ENCODE measurements around the gene EQTN.
A peak's percentile ranks its signal among the peaks of the same experiment; 100 is the strongest.

Gene EQTN

DNA sequence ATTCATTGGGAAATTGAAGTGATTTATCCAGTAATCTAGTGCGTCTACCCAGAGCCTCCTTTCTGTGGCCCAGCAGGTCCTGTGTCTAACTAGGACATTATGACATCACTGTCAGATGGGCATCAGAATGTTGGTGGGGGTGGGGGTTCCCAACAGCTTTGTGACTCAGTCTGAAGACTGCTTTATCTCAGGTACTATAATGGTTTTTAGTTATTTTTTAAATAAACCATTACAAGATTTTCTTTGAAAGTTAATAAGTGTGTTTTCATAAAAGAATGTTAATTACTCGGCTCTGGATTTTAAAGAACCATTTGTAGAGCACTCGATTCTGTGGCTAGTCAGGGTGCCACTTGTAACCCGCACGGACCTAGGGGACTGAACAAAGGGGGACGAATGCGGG, at the start of gene EQTN:
Gene EQTN (minus strand): TSS at position 101 of the 400 bp plus-strand sequence. CDS start 95 bp downstream, at position 6.
- no peak for DNase-seq

GRCh38 chr9:27344776-27345175, 47.8 kb upstream of the EQTN start:
- no peak for DNase-seq

DNA sequence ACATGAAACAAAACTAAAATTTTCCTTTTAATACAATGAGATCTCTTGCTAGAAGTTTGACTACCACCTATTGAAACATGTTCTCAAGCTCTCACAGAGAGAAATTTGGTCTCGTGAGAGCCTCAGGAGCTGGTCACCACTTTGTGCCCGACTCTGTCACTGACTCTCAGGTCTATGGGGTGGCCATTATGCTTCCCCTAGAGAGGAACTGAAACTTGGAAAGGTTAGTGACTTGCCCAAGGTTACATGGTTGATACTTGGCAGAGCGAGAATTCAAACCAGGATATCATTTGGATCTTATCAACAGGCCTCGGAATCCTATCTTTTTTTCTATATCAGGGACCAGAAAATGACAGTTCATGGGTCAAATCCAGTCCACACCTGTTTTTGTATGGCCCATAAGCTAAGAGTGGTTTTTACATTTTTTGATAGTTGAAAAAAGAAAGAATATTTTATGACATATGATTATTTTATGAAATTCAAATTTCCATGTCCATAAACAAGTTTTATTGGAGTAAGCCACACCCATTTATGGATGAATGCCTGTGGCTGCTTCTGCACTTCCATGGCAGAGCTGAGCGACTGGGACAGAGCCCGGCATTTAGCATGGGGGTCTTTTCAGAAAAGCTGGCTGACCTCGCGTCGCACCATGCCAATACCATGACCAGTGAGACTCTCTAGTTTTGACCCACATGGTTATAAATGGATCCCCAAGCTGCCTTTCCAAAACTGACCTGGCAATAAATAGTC, 44.8 kb upstream of the EQTN start:
- DNase-seq, result no peak

DNA sequence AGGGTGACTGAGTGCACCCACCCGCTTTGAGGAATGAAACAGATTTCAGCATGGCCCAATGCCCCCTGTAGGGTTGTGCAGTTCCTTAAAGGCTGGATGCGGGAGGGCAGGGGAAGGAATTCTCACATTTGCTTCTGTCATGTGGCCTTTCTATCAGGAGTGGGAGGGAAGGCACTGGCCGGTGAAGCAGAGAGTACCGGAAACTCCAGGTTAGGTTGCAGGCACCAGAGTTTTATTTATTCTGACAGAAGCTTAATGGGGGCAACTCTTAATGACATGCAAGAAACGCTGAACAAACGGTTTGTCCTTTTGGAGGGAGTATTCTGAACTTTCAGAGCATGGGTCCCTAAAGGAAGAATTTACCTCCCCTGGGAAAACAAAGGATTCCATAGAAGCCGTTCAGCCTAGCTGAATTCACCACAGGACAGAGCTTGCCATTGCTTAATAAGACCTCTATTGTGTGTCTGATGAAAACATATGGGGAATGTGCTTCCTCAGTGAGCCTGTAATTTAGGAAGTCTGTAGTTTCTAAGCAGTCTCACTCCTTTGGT, 44.1 kb upstream of the EQTN start:
- DNase-seq, result no peak

DNA sequence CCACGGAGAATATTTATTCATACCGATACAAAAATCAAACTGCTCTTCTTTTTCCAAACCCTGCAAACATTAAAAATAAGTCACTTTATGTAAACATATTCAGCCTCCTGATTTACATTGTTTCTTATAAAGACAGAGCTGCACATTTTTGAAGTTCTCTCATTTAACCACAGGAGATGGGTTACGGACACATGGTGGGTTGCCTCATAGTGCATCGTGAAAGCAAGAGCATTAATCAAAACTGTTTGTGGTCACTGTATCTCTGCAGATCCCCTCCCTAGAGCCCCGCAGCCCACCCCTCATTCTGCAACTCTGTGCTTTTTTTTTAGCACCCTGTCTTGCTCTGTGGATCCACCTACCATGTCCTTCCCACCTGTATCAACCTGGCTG, 43.3 kb upstream of the EQTN start:
- DNase-seq, result no peak

DNA sequence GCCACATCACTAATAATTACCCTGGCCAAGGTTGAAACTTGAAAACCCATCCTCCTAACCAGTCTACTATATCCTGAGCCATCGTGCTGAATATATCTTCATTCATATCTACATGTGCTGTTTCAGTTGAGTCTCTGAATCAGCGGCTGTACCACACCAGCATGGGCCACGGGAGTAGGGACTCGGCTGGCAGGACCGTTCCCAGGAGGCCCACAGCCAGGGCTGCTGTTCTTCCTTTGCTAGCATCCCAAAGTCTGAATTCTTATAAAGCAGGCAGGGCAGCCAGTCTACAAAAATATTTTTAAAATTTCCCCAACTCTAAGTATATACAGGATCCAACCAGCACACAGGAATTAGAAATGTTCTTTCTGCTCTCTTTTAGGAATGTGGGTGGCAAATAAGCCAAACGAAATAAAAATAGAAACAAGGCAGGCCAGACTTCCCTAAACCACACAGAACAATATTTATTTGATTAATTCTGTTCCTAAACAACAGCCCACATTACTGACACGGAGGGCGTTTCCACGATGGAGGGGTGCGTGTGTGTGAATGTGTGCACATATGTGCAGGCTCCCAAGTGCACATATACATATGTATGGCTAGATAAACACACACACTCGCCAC, 42.8 kb upstream of the EQTN start:
- no peak for DNase-seq

DNA sequence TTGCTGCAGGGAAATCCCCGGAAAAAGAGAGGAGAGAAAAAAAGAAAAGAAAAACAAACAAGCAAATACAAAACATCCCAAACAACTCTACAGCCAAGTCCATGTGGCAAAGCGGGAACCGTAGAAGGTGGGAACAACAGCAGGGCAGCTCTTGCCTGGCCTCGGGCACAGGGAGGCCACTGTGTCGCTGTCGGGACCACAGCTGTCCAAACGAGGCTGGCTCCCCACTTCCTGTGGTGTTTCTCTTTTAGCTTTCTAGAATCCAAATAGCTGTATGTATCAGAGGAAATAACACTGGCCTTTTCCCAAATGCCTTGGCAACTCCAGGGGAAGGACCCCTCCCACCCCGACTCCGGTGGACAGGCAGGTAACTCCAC, 41.6 kb upstream of the EQTN start:
- DNase-seq, result no peak

- DNase-seq, result no peak
Observed at GRCh38 chr9:27337833-27338526, 41.0 kb upstream of the EQTN start.

DNA sequence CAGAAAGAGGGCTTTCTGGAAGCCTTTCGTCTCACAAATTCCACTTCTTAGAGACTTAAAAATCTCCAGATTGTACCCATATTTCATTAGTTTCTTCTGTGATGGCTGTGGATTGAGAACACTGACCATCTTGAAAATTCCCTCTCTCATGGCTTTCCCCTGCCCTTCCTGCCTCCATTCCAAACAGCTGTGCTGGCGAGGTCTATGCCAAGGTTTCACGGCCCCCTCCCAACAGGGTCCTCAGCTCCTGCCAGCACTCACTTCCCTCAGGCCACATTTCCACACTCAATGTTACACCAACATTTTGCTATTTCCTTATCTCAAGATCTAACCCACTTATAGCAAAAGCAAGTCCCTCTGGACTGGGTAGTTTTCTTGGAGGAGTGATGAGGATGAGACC, 40.3 kb upstream of the EQTN start:
- DNase-seq, result no peak

GRCh38 chr9:27336829-27337228, 39.9 kb upstream of the EQTN start:
- DNase-seq, result no peak

- DNase-seq, result no peak
Observed at GRCh38 chr9:27336126-27336525, 39.2 kb upstream of the EQTN start.

GRCh38 chr9:27335075-27335474, 38.1 kb upstream of the EQTN start:
- DNase-seq, result no peak

DNA sequence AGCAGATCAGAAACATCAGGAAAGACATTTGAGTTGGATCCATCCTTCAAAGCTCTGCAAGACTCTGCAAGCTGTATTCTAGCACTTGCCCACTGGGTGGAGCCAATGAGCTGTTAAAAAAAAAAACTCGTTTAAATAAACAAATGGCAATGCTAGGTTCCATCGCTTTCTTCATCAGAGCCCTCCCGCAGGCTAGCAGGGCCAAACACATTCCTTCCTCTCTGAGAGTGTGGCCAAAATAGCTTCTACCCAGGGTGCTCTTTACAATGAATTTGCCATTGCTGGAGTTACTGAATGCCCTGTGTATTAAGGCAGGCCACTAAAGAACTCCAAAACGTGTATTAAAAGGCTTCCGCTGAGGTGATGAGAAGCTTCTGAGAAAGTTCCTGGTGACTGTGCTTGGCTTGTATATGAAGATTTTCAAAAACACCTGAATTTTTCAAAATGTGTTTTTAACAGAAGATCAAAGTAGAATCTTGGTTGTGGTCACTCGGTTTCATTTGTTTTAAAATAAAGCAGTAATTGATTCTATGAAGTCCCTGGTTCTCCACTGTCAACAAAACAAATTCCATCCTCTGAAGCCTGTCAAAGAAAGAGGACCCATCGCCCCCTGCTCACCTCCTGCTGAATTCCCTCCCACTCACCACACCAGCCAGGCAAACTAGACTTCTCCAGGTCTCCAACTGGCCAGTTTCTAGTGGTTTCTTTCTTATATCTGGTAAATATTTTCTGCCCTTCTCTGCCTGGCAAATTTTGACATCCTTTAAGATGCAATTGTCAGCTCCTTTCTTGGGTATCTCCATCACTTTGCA, 36.5 kb upstream of the EQTN start:
- DNase-seq, result peak; percentile 46

DNA sequence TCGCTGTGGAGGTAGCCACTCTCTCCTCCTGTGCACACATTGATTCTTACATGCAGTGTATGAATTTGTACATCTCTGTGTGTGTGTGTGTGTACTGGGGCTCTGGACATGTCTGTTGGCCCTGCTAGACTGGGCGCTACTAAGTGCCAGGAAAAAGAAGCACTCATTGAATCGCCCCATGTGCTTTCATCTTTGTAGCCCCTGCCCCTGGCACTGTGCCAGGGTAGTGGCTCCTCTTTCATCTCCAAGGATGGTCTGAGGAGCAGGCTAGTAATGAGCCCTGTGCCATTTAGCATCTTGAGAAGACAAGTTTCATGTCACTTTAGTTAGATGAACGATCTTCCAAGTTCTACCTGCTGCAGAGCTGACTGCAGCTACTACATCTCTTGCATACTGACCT, 34.4 kb upstream of the EQTN start:
- DNase-seq, result no peak

GRCh38 chr9:27329291-27329690, 32.3 kb upstream of the EQTN start:
- no peak for DNase-seq

DNA sequence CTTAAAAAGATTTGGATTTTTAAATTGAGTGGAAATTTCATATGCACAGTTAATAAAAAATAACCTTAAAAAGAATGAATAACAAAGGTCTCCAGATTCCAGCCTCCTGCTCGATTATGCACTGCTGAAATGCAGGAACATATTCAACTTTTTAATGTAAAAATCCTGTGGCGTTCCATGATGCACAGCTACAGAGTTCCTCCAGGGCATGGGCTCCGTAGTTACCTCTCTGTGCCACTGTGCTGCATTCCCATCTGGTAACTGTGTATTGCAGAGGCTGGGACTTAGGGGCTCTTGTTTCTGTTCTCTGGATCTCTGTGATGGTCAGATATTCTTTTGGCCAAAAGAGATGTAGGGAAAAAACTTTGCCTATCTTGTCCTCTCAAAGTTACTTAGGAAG, 31.5 kb upstream of the EQTN start:
- no peak for DNase-seq

DNA sequence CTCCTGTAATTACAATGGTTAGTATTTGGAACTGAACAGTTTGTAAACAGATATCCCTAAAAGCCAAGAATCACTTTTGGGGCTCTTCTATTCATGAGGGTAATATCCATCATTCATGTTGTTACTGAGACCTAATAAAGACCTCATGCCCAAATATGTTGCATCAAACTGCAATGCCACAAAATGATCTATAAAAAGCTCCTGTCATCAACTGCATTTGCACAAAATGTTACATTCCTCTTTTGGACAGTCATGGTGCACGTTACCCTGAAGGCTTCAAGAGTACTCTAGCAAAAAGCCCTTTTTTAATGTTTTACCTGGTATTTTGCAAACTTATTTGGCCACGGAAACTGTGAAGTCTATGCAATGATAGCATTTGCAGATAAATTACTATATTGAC, 14.2 kb upstream of the EQTN start:
- DNase-seq, result no peak

DNA sequence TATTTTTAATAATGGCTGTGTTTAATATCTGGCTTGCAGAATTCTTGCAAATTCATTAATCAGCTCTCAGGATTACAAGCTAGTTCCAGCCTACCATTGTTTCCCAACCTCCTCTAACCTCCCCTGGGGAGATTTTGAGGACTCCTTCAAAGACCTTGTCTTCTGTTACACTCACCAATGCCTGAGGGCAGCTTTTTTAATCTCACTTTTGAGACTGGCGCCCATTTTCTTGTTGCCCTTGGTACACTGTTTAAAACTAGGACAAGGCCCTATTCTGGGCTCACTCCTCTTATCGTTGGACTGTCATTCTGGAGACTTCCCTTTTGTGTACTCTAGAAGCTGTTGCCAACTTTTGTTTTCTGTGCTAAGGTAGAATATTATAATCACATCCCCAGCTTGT, 13.6 kb upstream of the EQTN start:
- DNase-seq, result no peak

DNA sequence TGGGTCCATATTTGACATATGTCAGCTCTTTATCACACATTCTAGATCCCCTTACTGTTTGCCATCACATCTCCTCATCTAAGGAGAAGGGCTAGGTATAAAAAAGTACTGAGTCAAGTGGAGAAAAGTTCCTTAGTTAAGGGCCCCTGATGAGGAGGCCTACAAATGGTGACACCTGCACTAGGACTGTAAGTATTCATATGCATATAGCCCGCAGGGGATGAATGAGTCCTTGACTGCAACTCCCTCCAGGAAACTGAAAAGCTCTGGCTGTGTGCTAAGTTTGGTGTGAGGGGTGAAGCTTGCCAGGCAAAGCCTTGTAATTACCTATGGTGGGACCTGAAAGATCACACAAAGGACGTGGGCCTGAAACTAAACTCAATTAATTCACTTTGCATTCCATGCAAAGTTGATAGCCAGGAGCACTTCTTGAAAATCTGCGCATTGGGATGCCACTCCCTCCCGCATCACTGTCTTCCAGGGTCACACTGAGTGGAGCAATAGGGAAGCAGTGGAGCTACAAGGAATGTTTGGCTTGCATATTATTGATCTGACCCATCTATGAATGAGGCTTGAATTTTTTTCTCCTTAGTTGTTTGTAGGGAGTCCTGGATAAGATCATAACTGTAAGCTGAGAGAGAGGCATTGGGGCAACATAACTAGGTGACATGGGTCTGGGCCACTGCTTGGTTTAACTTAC, 11.9 kb upstream of the EQTN start:
- no peak for DNase-seq

DNA sequence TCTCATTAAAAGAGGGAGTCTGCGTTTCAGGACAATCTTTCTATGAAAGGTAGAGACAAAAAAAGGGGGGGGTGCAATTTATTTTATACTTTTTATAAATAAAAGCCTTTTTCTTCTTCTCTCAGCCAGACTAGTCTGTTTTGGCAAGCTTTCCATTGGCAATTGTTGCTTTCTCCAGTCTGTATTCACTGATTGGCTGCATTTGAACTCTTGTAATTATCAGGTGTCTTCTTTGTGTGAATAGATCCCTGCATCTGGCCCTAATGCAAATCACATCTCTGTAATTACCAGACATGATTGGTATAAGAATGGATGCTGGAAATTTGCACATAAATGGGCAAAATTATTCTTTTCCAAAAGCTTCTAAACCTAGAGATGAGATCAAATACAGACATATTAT, 7.6 kb upstream of the EQTN start:
- DNase-seq, result no peak

DNA sequence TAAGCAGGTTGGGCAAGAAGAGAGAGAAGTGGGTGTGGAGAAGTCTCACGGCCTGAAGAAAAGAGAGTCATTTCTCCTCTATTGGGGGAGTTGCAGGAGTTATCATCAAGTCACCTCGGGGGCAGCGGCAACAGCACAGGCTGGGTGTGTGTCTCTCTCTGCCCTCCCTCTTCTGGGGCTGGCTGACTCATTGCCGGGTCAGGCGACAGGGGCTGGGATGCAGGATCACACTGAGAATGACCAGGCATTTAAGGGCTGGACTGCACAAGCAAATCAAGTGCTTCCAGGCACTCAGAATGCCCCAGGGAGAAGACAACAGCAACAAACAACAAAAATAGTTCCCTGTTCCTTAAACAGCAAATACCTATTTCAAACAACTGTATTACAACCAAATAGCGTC, 6.3 kb upstream of the EQTN start:
- DNase-seq, result no peak

DNA sequence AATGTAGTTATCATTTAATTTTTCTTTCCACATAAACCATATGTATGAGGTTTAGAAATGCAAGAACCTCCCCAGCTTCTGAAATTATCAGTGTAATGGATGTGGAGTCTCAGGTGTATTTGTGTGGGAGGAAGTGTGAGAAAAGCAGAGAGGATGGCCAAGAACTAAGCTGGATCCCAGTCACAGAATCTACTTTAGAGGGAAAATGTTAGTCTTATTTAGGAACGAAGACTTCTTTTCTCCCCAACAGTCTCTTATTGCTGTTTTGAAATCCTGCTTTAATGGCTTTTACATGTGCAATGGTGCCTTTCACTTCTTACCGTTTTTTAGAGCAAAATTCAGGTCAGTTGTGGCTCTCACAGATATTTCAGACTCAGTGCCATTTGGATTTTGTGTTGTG, 3.0 kb downstream of the EQTN start:
- no peak for DNase-seq

Measured in stimulated activated CD4-positive, alpha-beta T cell treated with anti-CD3 and anti-CD28 coated beads, Interleukin-4, amount 100 ng/mL, for 24 hours (primary cell).